ENCODE measurements around the gene AKAP13. TPM values are rescaled to one million over a fixed set of nuclear protein-coding genes. Genes with fewer than 3 reads are reported as not detected.

The AKAP13 gene
- total and polyA plus RNA-seq, 2 donors (not counting 1 experiment from before 2014, with no cell fraction given): 73.8 to 358 TPM

DNA sequence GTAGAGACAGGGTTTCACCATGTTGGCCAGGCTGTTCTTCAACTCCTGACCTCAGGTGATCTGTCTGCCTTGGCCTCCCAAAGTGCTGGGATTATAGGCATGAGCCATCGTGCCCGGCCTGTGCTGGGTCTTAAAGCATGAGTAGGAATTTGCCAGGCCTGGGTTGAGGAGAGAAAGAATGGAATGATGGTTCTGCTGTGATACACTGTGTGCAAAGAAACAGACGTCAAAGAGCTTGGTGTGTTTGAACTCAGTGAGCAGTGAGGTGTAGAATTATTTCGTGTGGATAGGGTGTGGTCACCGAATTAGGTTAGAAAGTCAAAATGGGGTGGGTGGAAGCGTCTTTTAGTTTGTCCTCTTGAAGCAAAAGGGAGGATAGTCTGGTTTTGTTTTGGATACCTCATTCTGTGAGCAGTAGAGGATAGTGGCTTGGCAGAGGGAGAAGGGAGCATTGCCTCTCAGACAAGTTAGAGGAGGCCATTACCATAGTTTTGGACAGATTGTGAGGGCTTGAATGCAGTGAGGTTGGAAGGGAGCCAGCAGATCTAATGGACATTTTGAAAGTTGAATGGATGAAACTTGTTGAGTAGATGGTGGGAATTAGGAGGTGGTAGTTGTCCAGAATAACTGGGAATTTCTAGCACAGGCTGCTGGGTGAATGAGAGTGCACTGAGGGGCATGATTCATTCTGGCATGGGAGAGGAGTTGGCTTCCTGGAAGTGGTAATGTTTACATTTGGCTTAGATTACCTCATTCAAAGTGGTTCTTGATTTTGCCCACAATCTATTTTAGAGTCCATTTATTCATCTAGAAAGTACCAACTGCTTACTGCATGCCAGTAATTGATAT is 27.2 kb downstream of the AKAP13 start:
- ChIA-PET CTCF (interaction anchor here (0.6 to 14.6 kb wide), 6 partner anchors 26 to 111 kb away, joined by 3 to 231 read pairs (median 6); partner anchors contain the start of gene AKAP13), POLR2A (interaction anchor here (0.6 to 1.4 kb wide), 6 partner anchors 10 to 111 kb away, joined by 3 to 4 read pairs (median 3); partner anchors contain the start of gene AKAP13)
- H3K79me2 ChIP-seq (ENCODE audit: control insufficient read depth, insufficient read depth, low read length): peaks cover 85% of the 10 kb centered on the region
- peak overlapping the region; percentile 72 for H3K4me2 ChIP-seq (replicated peaks; ENCODE audit: low read depth, low read length, poor library complexity, severe bottlenecking)
- intact Hi-C loops (cut with micrococcal nuclease): loop anchor here (1.0 to 10.0 kb wide), 5 partner anchors 28 to 297 kb away; no protein-coding TSS in a partner anchor
- peak overlapping the region; percentile 11 for H2AFZ ChIP-seq (ENCODE audit: insufficient read depth, low read depth, low read length, poor library complexity, severe bottlenecking)
- DNase-seq (peak; percentile 72), ATAC-seq (ENCODE audit: low read depth) (peak; percentile 56)
- H3K27me3 Mint-ChIP-seq: no peaks in the 10 kb centered on the region
- H3K27ac ChIP-seq (ENCODE audit: low read length in 2 of 2): peak overlapping the region; percentile 83 to 88
- WGBS (ENCODE audit: insufficient coverage): 35% methylated on average over 6 of the region's 6 CpGs
- H3K27ac Mint-ChIP-seq: peak overlapping the region; percentile 96
- peak overlapping the region; percentile 84 for H3K4me3 Mint-ChIP-seq
- peaks cover 8% of the 10 kb centered on the region for H4K20me1 ChIP-seq (ENCODE audit: control insufficient read depth, insufficient read depth, low read length, poor library complexity, severe bottlenecking)
- H3K4me3 ChIP-seq (ENCODE audit: control extremely low read depth in 1 of 5, extremely low read depth in 1 of 5, insufficient read depth in 1 of 5, low read depth in 2 of 5, low read length in 4 of 5): peak overlapping the region in 4 of 5 experiments; percentile 2 to 57 (median 35)
- H3K27me3 ChIP-seq (replicated peaks in 1 of 4; ENCODE audit: control extremely low read depth in 1 of 4, control insufficient read depth in 3 of 4, insufficient read depth in 4 of 4, low read length in 3 of 4): no peaks in the 10 kb centered on the region
- peaks cover 87 to 90% of the 10 kb centered on the region in 2 donors for H3K4me1 ChIP-seq (ENCODE audit: control insufficient read depth in 2 of 2, insufficient read depth in 2 of 2, low read length in 2 of 2)
- no peaks in the 10 kb centered on the region for H3K9me3 Mint-ChIP-seq (ENCODE audit: insufficient read depth)
- peaks cover 79% of the 10 kb centered on the region for H3K4me1 Mint-ChIP-seq
- H3K9ac ChIP-seq (ENCODE audit: low read length): peak overlapping the region; percentile 68
- H3K9me3 ChIP-seq (ENCODE audit: control extremely low read depth in 1 of 3, control insufficient read depth in 2 of 3, insufficient read depth in 1 of 3, low read length in 2 of 3): peaks cover 0 to 5% (median 5%) of the 10 kb centered on the region in 3 donors
- peaks cover 0 to 3% of the 10 kb centered on the region in 2 experiments for H3K36me3 ChIP-seq (replicated peaks in 1 of 2; ENCODE audit: control extremely low read depth in 1 of 2, control insufficient read depth in 1 of 2, extremely low read depth in 1 of 2, insufficient read depth in 2 of 2, low read length in 1 of 2)
- no peak for TF ChIP-seq EZH2 (IDR thresholded peaks at IDR 0.05; ENCODE audit: borderline replicate concordance, insufficient read depth, low read depth, low read length, poor library complexity, severe bottlenecking)
- TF ChIP-seq, protein P1, sequence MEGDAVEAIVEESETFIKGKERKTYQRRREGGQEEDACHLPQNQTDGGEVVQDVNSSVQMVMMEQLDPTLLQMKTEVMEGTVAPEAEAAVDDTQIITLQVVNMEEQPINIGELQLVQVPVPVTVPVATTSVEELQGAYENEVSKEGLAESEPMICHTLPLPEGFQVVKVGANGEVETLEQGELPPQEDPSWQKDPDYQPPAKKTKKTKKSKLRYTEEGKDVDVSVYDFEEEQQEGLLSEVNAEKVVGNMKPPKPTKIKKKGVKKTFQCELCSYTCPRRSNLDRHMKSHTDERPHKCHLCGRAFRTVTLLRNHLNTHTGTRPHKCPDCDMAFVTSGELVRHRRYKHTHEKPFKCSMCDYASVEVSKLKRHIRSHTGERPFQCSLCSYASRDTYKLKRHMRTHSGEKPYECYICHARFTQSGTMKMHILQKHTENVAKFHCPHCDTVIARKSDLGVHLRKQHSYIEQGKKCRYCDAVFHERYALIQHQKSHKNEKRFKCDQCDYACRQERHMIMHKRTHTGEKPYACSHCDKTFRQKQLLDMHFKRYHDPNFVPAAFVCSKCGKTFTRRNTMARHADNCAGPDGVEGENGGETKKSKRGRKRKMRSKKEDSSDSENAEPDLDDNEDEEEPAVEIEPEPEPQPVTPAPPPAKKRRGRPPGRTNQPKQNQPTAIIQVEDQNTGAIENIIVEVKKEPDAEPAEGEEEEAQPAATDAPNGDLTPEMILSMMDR (IDR thresholded peaks at IDR 0.05): no peak

Data from B cell (primary cell).